MCF 10A (cell line): ENCODE results near the gene DGLUCY. TPM values are rescaled to one million over a fixed set of nuclear protein-coding genes. Genes with fewer than 3 reads are reported as not detected.

ENCODE experiments used
- BruUV-seq: library from RNA; stranded (reverse); fragments of 400-500 nt; replicated peaks from 2 replicates; lab custom pipeline; 2021; lab: Mats Ljungman, UMichigan
- CTCF ChIA-PET: fragments of 300-600 bp; sonication (Branson Sonifier 250); formaldehyde crosslinking; extraction: SDS; loops from one replicate; lab custom pipeline; 2021; ENCODE audit warnings: antibody characterized with exemption, inconsistent platforms; lab: Yijun Ruan, JAX
- POLR2A ChIA-PET: fragments of 300-600, 350-650 bp; sonication (Branson Sonifier 250); formaldehyde crosslinking; extraction: SDS; loops from one replicate; lab custom pipeline; 2020; ENCODE audit warnings: antibody characterized with exemption, inconsistent platforms; lab: Yijun Ruan, JAX
- DNase-seq: peaks from one replicate; pipeline ENCODE4 v3.0.0-alpha.2; 2018; ENCODE audit not compliant: unreplicated experiment
- H3K27ac Mint-ChIP-seq: one replicate; pipeline ENCODE4 v1.8.0; 2022; ENCODE audit warnings: mild to moderate bottlenecking, low read depth, mixed read lengths; ENCODE audit not compliant: unreplicated experiment
- H3K27me3 Mint-ChIP-seq: one replicate; pipeline ENCODE4 v1.8.0; 2022; ENCODE audit warnings: mixed read lengths; ENCODE audit not compliant: insufficient read depth, unreplicated experiment
- H3K36me3 Mint-ChIP-seq: one replicate; pipeline ENCODE4 v1.8.0; 2022; ENCODE audit warnings: mild to moderate bottlenecking, moderate library complexity, mixed read lengths; ENCODE audit not compliant: insufficient read depth, unreplicated experiment
- H3K4me1 Mint-ChIP-seq: one replicate; pipeline ENCODE4 v1.8.0; 2022; ENCODE audit warnings: mixed read lengths; ENCODE audit not compliant: insufficient read depth, unreplicated experiment
- H3K4me3 Mint-ChIP-seq: one replicate; pipeline ENCODE4 v1.8.0; 2022; ENCODE audit warnings: mild to moderate bottlenecking, moderate library complexity, mixed read lengths; ENCODE audit not compliant: unreplicated experiment
- H3K9me3 Mint-ChIP-seq: one replicate; pipeline ENCODE4 v1.8.0; 2022; ENCODE audit warnings: mixed read lengths; ENCODE audit not compliant: unreplicated experiment
- intact Hi-C: fragments of 100-400 bp; cut with micrococcal nuclease; formaldehyde crosslinking; loops from 2 replicates; pipeline ENCODE4 v1.14.1; 2022
- total RNA-seq: library from RNA; stranded (reverse); gene quantifications from 2 replicates; pipeline ENCODE4 v1.2.3, GENCODE V29; 2022
- TF ChIP-seq, protein P1 (sequence below): fragments of 200-600 bp; IDR thresholded peaks from one replicate; pipeline ENCODE4 v1.8.0; 2022; ENCODE audit warnings: antibody characterized with exemption, mild to moderate bottlenecking; ENCODE audit not compliant: unreplicated experiment

Gene DGLUCY
- total RNA-seq, 1 experiment from 2014 or later: 11.7 TPM

DNA sequence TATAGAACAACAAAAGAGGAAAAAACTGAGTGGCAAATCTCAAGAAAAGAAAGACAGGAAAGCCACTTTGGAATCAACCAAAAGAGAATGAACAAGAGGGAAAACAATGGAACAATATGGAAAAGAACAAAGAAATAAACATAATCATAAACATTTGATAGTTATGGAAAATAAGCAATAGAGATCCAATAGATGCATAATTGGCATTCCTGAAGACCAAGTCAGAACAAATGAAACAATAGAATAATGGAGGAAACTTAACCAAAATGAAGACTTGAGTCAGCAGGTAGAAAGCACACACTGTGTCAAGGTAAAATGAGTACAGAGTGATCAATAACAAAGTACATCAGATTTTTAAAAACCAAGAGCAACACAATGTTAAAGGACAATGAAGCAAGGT lies 43.3 kb upstream of the DGLUCY start:
- CTCF ChIA-PET: interaction anchor here (0.7 to 0.9 kb wide), 2 partner anchors 9 to 80 kb away, joined by 3 to 4 read pairs; no protein-coding TSS in a partner anchor
- no peaks in the 10 kb centered on the region for H3K4me1 Mint-ChIP-seq
- H3K4me3 Mint-ChIP-seq: no peak overlapping the region
- no peak for DNase-seq
- peaks cover 9% of the 10 kb centered on the region for H3K9me3 Mint-ChIP-seq
- H3K27ac Mint-ChIP-seq: no peak overlapping the region
- H3K36me3 Mint-ChIP-seq: peaks cover 8% of the 10 kb centered on the region
- H3K27me3 Mint-ChIP-seq: no peaks in the 10 kb centered on the region
- BruUV-seq: no TSS peak
- intact Hi-C loops: no loop called here
- TF ChIP-seq, protein P1, sequence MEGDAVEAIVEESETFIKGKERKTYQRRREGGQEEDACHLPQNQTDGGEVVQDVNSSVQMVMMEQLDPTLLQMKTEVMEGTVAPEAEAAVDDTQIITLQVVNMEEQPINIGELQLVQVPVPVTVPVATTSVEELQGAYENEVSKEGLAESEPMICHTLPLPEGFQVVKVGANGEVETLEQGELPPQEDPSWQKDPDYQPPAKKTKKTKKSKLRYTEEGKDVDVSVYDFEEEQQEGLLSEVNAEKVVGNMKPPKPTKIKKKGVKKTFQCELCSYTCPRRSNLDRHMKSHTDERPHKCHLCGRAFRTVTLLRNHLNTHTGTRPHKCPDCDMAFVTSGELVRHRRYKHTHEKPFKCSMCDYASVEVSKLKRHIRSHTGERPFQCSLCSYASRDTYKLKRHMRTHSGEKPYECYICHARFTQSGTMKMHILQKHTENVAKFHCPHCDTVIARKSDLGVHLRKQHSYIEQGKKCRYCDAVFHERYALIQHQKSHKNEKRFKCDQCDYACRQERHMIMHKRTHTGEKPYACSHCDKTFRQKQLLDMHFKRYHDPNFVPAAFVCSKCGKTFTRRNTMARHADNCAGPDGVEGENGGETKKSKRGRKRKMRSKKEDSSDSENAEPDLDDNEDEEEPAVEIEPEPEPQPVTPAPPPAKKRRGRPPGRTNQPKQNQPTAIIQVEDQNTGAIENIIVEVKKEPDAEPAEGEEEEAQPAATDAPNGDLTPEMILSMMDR: no peak
- POLR2A ChIA-PET: interaction anchor here (1.0 kb wide), 1 partner anchor 9 kb away, joined by 4 read pairs; the partner anchor contains the start of gene RPS6KA5

DNA sequence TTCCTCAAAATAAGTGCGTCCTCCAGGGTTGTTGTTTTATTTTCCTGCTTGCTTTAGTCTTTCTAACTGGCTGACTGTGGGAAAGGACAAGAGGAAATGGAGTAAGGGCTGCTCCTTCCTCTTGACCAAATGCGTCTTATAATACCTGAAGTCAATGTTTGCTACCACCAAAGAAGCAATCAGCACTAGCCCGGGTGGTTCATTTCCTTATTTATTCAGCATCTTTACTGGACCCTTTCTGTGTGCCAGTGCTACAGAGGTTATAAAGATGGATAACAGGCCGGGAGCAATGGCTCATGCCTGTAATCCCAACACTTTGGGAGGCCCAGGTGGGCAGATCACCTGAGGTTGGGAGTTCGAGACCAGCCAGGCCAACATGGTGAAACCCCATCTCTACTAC lies 38.3 kb upstream of the DGLUCY start:
- H3K36me3 Mint-ChIP-seq: peaks cover 8% of the 10 kb centered on the region
- POLR2A ChIA-PET: interaction anchor here (0.8 kb wide), 1 partner anchor 14 kb away, joined by 3 read pairs; no protein-coding TSS in a partner anchor
- peaks cover 4% of the 10 kb centered on the region for H3K9me3 Mint-ChIP-seq
- H3K27ac Mint-ChIP-seq: no peak overlapping the region
- TF ChIP-seq, protein P1: no peak
- no TSS peak for BruUV-seq
- no peak for DNase-seq
- H3K4me1 Mint-ChIP-seq: no peaks in the 10 kb centered on the region
- H3K27me3 Mint-ChIP-seq: no peaks in the 10 kb centered on the region
- no peak overlapping the region for H3K4me3 Mint-ChIP-seq
- CTCF ChIA-PET: no interaction called here
- intact Hi-C loops: no loop called here

DNA sequence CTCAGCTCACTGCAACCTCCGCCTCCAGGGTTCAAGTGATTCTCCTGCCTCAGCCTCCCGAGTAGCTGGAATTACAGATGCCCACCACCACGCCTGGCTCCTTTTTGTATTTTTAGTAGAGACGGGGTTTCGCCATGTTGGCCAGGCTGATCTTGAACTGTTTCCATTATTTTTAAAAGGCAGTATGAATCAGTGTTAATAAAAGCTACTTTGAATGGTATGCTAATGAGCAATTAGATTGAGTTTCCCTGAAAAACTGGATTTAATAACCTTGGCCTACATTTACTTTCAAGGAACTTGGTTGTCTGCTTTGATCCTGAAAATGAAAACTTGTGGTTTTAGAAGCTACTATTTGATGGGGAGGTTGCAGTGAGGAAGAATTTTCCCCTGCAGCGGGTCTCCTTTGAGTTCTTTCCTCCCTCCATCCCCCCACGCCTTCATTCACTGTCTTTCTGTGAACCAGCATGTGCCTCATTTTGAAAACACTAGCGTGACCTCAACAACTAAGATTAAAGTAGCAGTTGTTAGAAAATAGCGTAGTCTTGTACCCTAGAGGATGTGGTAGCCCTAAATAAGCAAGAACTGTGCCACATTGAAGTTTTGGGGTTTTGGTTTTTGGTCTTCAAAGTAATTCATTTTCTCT lies 35.7 kb upstream of the DGLUCY start:
- TF ChIP-seq, protein P1: no peak
- no TSS peak for BruUV-seq
- H3K27ac Mint-ChIP-seq: no peak overlapping the region
- H3K36me3 Mint-ChIP-seq: no peaks in the 10 kb centered on the region
- CTCF ChIA-PET: no interaction called here
- no peak overlapping the region for H3K4me3 Mint-ChIP-seq
- no peaks in the 10 kb centered on the region for H3K9me3 Mint-ChIP-seq
- no peaks in the 10 kb centered on the region for H3K4me1 Mint-ChIP-seq
- intact Hi-C loops: no loop called here
- POLR2A ChIA-PET: interaction anchor here (0.6 to 1.1 kb wide), 3 partner anchors 9 to 292 kb away, joined by 3 to 6 read pairs (median 3); no protein-coding TSS in a partner anchor
- H3K27me3 Mint-ChIP-seq: no peaks in the 10 kb centered on the region
- no peak for DNase-seq

DNA sequence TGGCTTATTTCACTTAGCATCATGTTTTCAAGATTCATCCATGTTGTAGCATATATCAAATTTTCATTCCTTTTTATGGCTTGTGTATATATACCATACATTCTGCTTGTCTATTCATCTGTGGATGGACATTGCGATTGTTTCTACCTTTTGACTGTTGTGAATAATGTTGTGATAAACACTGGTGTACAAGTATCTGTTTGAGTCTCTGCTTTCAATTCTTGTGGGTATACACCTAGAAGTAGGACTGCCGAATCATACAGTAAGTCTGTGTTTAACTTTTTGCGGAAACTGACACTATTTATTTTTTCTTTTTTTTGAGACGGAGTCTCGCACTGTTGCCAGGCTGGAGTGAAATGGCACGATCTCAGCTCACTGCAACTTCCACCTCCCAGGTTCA lies 33.8 kb upstream of the DGLUCY start:
- CTCF ChIA-PET: interaction anchor here (0.6 kb wide), 2 partner anchors 11 to 75 kb away, joined by 3 to 5 read pairs; no protein-coding TSS in a partner anchor
- H3K27ac Mint-ChIP-seq: no peak overlapping the region
- H3K9me3 Mint-ChIP-seq: no peaks in the 10 kb centered on the region
- TF ChIP-seq, protein P1: no peak
- POLR2A ChIA-PET: no interaction called here
- no peaks in the 10 kb centered on the region for H3K4me1 Mint-ChIP-seq
- no peak for DNase-seq
- no TSS peak for BruUV-seq
- H3K4me3 Mint-ChIP-seq: no peak overlapping the region
- intact Hi-C loops: no loop called here
- no peaks in the 10 kb centered on the region for H3K27me3 Mint-ChIP-seq
- H3K36me3 Mint-ChIP-seq: no peaks in the 10 kb centered on the region
